OCI-LY3 (cell line): Measurements from ENCODE around the gene BICD1.

Experiments used
- EZH2phosphoT487 ChIP-seq: fragments of 200-600 bp; shearing (Covaris generic); IDR thresholded peaks from 2 replicates; pipeline ENCODE4 v1.6.1; 2018; ENCODE audit warnings: antibody characterized with exemption, mixed run types, low read depth
- TF ChIP-seq, protein P1 (sequence below): fragments of 200-600, 300-600 bp; sonication (generic); IDR thresholded peaks from 2 replicates; pipeline ENCODE4 v1.5.1; 2014; ENCODE audit warnings: antibody characterized with exemption, low read length, low read depth

DNA sequence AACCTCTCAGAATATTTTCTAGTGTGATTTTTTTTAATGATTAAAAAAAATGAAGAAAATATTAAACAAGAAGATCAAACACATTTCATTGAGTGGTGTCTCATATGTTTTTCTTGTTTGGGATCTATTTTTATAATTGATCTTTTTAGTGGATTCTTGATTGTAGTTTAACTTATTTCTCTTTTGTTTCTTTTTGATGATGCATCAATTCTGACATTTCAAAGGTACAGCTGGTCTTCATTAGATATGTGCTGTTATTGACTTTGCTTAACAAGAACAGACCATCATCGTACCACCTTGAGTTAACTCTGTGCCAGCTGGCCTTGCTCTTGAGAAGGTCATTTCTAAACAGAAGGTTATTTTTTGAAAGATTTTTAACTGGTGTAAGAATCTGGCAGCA lies 246.9 kb downstream of the BICD1 start:
- TF ChIP-seq, protein P1, sequence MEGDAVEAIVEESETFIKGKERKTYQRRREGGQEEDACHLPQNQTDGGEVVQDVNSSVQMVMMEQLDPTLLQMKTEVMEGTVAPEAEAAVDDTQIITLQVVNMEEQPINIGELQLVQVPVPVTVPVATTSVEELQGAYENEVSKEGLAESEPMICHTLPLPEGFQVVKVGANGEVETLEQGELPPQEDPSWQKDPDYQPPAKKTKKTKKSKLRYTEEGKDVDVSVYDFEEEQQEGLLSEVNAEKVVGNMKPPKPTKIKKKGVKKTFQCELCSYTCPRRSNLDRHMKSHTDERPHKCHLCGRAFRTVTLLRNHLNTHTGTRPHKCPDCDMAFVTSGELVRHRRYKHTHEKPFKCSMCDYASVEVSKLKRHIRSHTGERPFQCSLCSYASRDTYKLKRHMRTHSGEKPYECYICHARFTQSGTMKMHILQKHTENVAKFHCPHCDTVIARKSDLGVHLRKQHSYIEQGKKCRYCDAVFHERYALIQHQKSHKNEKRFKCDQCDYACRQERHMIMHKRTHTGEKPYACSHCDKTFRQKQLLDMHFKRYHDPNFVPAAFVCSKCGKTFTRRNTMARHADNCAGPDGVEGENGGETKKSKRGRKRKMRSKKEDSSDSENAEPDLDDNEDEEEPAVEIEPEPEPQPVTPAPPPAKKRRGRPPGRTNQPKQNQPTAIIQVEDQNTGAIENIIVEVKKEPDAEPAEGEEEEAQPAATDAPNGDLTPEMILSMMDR: no peak
- no peak for TF ChIP-seq EZH2phosphoT487
